Stimulated activated CD4-positive, alpha-beta T cell treated with anti-CD3 and anti-CD28 coated beads, Interleukin-15, amount 100 ng/mL, for 1 hour (primary cell): ENCODE measurements around the gene KIAA0319L.

Experiments
- DNase-seq, 2 donors: peaks; one replicate each; pipeline ENCODE4 v3.0.0-alpha.2; 2020; ENCODE audit warnings: low read depth in 1 of 2, low spot score in 1 of 2

KIAA0319L gene

DNA sequence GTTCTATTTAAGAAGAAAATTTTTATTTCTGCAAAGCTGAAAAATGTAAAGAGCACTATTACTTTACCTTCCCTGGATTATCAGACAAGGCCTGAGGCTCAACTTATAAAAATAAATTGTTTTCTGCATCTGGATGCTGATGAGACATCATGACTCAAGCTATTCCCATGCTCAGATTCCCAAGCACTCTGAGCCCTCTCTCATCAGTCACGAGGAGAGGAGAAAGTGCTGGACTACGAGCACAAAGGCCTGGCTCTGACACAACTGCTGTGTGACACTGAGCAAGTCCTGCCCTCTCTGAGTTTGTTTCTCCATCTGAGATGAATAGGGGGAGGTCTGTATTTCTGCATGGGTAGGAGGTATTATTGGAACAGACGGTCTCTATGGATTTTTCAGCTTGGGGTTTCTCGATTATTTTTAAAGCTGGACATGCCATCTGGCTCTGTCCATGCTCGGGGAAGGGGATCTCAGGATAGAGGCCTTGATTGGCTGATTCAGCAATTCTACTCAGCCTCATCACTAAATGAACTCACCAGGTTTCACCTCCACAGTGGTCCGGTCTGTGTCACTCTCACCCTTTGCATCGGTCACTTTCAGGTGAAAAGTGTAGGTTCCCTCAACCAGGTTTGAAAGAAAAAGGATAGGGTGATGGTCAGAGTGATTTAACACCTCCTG lies 107.7 kb downstream of the KIAA0319L start:
- no peak for DNase-seq

- DNase-seq: no peak
These were observed 108.8 kb downstream of the KIAA0319L start for GRCh38 chr1:35448344-35448801.

GRCh38 chr1:35447278-35447677 lies 109.9 kb downstream of the KIAA0319L start:
- no peak for DNase-seq

DNA sequence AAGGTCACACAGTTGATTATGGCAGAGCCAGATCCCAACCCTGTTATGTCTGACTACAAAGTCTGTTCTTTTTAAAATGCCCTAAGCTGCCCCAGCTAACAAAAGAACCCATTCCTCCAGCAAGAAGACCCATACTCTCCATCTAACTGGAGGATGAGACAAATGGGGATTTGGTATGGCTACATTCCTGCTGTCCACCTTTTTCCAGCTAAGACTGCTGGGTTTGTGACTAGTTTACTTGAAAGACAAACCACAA lies 112.8 kb downstream of the KIAA0319L start:
- no peak for DNase-seq

GRCh38 chr1:35443768-35444518 lies 113.3 kb downstream of the KIAA0319L start:
- DNase-seq: no peak

- no peak for DNase-seq
These were observed 114.5 kb downstream of the KIAA0319L start for GRCh38 chr1:35442734-35443133.

- DNase-seq: no peak
These were observed 115.2 kb downstream of the KIAA0319L start for GRCh38 chr1:35441926-35442579.

DNA sequence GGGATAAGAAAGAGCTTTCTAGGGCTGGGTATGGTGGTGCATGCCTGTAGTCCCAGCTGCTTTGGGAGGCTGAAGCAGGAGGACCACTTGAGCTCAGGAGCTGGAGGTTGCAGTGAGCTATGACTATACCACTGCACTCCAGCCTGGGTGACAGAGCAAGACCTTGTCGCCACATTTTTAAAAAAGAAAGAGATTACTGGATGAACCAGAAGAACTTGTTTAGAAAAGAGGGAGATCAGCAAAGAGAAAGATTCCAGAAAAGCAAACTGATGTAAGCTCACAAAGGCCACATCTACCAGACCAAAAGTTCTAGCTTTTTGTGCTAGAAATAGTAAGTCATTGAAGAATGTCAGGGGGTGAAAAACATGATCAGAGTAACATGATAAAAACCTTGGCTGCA lies 117.6 kb downstream of the KIAA0319L start:
- DNase-seq: no peak

DNA sequence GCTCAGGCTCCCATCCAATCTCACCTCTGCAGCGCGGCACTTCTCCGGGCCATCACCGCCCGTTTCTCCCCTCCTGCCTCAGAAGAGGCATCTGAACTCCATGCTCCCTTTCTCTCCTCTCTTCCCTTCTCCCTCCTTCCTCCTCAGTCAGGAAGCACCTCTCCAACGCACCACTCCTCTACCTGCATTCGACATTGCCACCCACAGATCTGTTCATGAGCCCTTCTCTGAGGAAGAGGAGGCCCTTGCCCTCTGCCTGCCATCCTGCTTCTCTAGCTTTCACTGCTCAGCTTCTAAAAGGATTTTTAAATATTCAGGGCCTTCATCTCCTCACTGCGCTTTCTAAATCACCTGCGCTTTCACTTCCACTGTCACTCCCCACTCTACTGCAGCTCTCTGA lies 120.0 kb downstream of the KIAA0319L start:
- DNase-seq: no peak

DNA sequence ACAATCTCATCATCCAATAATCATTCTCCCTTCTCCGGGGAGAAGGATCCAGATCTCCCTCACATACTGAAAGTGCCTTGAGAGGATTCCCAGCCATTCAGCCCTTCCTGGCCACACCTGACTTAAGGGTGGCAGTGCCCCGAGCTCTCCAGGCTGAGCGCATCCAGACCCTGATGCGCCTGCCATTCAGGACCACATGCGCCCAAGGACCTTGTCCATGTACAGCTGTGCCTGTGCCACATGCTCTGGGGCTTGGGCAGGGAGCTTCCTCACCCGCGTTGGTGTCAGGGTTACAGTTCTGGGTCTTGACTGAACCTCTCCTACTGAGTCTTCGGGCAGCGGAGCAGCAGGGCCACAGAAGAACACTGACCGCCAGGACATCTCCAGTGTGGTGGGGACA lies 121.1 kb downstream of the KIAA0319L start:
- no peak for DNase-seq

GRCh38 chr1:35434703-35435102 lies 122.5 kb downstream of the KIAA0319L start:
- no peak for DNase-seq

DNA sequence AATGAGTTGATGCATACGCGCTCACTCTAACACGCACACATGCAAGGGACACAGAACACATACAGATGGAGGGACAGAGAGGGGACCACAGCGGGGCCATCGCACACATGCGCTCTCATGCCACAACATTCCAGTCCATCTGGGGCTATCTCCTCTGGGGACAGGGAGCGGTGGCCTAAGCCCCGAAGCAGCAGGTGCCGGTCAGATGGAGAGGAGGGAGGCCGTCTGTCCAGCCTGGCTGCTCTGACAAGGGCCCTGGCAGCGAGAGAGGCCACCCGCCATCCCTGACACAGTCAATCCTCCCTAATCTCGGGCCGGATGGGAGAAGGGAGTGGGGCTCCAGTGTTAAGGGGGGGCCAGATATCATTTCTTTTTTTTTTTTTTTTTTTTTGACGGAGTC lies 123.5 kb downstream of the KIAA0319L start:
- DNase-seq: no peak

DNA sequence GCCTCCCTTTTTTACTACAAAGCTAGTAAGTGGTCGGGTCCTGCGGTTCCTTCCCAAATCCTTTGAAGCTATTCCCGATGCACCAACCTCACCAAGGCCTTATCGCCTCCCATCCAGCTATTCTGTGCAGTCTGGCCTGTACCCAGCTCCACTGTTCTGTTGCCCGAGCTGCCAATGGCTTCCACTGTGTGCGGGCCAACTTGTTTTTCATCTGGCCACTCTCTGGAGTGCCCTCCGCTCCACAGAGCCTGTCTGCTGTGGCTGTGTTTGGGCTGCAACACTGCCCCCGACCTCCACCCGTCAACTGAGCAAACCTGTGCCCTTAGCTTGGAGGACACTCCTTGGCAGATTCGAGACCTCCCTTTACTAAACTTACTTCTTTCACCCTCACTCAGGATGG lies 125.0 kb downstream of the KIAA0319L start:
- DNase-seq: no peak

DNA sequence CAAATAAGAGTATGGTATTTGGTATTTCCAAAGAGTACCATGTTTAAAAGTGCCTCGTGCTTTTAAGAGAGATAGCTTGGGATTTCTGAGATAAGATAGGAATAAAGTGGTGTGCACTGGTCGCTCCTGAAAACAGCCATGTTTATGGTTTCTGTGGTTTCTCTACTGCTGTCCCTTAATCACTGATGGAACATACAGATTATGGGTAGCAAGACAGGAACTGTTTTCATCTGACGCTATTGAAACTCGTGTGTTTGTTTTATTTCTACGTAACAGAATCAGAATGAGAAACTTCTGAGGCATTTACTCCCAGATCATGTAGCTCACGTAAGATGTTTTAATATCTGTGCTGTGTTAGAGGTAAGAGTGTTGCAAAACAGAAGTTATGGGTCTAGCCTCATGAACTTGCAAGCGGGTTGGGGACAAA lies 126.0 kb downstream of the KIAA0319L start:
- DNase-seq: no peak

DNA sequence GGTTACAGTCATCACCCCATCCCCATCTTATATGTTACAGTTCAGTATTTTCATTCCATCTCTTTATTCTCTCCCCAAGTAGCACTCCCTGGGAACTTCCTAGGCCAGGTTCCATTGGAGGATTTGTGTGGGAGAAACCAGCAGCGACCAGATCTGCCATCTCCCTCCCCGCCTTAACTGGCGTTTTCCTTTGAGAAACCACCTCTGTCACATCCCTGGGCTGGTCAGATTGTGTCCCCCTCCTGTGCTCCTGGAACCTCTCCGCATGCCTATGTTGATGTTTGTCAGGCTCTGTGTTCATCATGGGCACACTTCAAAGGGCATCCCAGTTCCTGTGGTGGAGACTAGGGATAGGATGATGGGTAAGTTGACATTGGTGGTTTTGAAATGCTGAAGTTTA lies 126.4 kb downstream of the KIAA0319L start:
- DNase-seq: no peak

DNA sequence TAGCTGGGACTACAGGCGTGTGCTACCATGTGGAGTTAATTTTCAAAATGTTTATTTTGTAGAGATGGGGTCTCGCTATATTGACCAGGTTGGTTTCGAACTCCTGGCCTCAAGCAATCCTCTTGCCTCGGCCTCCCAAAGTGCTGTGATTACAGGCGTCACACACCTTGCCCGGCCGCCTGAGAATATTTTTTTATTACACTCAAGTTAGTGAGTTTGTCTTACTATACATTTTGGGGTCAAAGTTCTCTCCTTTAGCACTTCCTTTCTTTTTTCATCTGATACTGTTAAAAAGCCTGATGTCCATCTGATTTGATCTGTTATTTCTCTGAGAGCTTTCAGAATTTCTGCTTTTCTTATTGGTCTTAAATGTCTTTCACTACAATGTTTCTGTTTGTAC lies 128.8 kb downstream of the KIAA0319L start:
- no peak for DNase-seq

DNA sequence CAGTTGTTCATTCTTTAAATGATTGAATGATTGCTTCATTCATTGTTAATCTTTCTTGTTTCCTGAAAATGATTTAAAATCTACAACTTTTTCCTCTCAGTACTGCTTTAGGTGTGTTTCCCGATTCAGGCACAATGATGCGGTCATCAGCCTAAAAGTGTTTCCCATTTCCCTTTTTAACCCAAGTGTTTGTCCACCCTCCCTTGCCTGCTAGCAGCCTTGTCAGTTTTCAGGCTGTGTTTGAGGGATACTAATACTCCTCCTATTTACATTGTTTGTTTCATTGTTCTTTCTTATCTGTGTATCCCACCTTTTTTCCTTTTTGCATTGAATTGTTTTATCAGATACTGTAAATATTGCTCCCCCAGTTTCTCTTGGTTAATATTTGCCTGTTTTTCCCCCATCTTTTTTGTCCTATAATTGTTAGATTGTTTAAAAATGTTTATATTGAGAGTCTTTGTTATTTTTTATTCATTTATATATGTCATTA lies 131.1 kb downstream of the KIAA0319L start:
- DNase-seq: no peak

DNA sequence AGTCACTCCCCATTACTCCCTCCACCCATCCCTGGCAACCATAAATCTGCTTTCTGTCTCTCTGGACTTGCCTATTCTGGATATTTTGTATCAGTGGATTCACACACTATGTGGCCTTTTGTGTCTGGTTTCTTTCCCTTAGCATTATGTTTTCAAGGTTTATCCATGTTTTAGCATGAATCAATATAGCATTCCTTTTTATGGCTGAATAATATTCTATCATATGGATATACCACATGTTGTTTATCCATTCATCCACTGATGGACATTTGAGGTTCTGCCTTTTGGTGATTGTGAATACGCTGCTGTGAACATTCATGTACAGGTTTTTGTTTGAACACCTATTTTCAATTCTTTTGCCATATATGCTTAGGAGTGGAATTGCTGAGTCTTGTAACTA lies 148.3 kb downstream of the KIAA0319L start:
- no peak for DNase-seq

DNA sequence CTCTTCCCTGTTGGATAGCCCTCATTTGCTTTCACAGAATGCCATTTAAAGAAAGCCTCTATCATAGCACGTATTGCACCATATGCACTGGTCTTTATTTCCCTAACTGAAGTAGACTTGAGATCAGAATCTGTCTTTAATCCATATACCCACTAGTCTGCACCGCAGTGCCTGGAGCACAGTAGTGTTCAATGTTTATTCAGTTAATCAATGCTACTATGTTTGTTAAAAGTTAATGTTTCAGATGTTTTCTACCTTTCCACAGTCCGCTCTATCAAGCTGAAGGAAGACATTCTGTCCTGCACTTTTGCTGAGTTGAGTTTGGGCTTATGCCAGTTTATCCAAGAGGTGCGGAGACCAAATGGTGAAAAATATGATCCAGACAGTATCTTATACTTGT lies 149.5 kb downstream of the KIAA0319L start:
- DNase-seq: no peak

GRCh38 chr1:35406103-35406502 lies 151.1 kb downstream of the KIAA0319L start:
- DNase-seq: no peak

GRCh38 chr1:35401049-35401448 lies 156.2 kb downstream of the KIAA0319L start:
- DNase-seq: no peak

DNA sequence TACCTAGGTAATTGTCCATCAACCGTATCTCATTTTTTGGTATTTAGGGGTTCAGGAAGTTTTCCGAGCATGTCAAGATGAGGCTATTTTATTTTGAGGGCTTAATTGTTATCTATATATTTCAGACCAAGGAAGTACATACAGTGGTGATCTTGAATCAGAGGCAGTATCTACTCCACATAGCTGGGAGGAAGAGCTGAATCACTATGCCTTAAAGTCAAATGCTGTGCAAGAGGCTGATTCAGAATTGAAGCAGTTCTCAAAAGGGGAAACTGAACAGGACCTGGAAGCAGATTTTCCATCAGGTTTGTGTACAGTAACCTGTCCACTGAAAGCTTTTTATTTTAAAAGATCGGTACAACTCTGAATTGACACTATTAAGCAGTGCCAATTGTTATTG lies 158.5 kb downstream of the KIAA0319L start:
- no peak for DNase-seq
